Endodermal cell (in vitro differentiated cells): ENCODE measurements around the gene GLB1L. TPM values are rescaled to one million over a fixed set of nuclear protein-coding genes. Genes with fewer than 3 reads are reported as not detected.

Experiments used
- DNase-seq: peaks from one replicate; pipeline ENCODE4 v3.0.0-alpha.2; 2017
- H3K27ac ChIP-seq: 2 replicates; pipeline ENCODE4 v1.5.1; 2013; ENCODE audit warnings: mild to moderate bottlenecking, low read depth, low read length, moderate library complexity
- H3K27me3 ChIP-seq: 2 replicates; pipeline ENCODE4 v1.6.1; 2013; ENCODE audit warnings: mild to moderate bottlenecking, low read length, moderate library complexity; ENCODE audit not compliant: insufficient read depth, control insufficient read depth, poor library complexity, severe bottlenecking
- H3K36me3 ChIP-seq: 2 replicates; pipeline ENCODE4 v1.7.0; 2013; ENCODE audit warnings: mild to moderate bottlenecking, low read length, moderate library complexity; ENCODE audit not compliant: control insufficient read depth, insufficient read depth
- H3K4me1 ChIP-seq: one replicate; pipeline ENCODE4 v1.7.0; 2013; ENCODE audit warnings: low read length; ENCODE audit not compliant: control insufficient read depth, insufficient read depth
- H3K4me3 ChIP-seq: 2 replicates; pipeline ENCODE4 v1.5.1; 2013; ENCODE audit warnings: mild to moderate bottlenecking, low read length, moderate library complexity
- H3K9ac ChIP-seq: 2 replicates; pipeline ENCODE4 v1.6.1; 2013; ENCODE audit warnings: mild to moderate bottlenecking, low read length, moderate library complexity; ENCODE audit not compliant: poor library complexity, severe bottlenecking; ENCODE audit errors: extremely low read depth
- H3K9me3 ChIP-seq: 2 replicates; pipeline ENCODE4 v1.6.1; 2013; ENCODE audit warnings: mild to moderate bottlenecking, low read length, moderate library complexity; ENCODE audit not compliant: control insufficient read depth
- H3K27ac Mint-ChIP-seq: 2 replicates; pipeline ENCODE4 v1.8.0; 2020; ENCODE audit warnings: mixed read lengths
- H3K27me3 Mint-ChIP-seq: 2 replicates; pipeline ENCODE4 v1.8.0; 2021; ENCODE audit warnings: mild to moderate bottlenecking, mixed read lengths; ENCODE audit not compliant: insufficient read depth
- H3K36me3 Mint-ChIP-seq: 2 replicates; pipeline ENCODE4 v1.8.0; 2020; ENCODE audit warnings: low read depth, mixed read lengths
- H3K4me1 Mint-ChIP-seq: 2 replicates; pipeline ENCODE4 v1.8.0; 2020; ENCODE audit warnings: mixed read lengths
- H3K4me3 Mint-ChIP-seq: 2 replicates; pipeline ENCODE4 v1.8.0; 2020; ENCODE audit warnings: mild to moderate bottlenecking, moderate library complexity, mixed read lengths
- H3K9me3 Mint-ChIP-seq: 2 replicates; pipeline ENCODE4 v1.8.0; 2020; ENCODE audit warnings: mild to moderate bottlenecking, mixed read lengths
- CTCF ChIP-seq: fragments of 200-600 bp; sonication (generic); conservative IDR thresholded peaks from 2 replicates; pipeline ENCODE4 v1.5.0; 2021; ENCODE audit warnings: antibody characterized with exemption, mild to moderate bottlenecking
- WGBS, 2 experiments: methylation state at CpG; one replicate each; pipeline versions ENCODE4 v1.1.5 to v1.1.7; 2013; ENCODE audit warnings: missing lambda C conversion rate in 2 of 2, mixed read lengths in 1 of 2; ENCODE audit not compliant: insufficient coverage in 1 of 2, insufficient read length in 1 of 2; 5-methylcytosine and 5-hydroxymethylcytosine counted together
- total RNA-seq, 2 donors: library from RNA; stranded (reverse); fragmentation: NEBNext Ultra II Directional in 1 of 2; extraction: Animal tissue kit (Norgen Biotek cat#: 25700) in 1 of 2; gene quantifications; 2 replicates in 1 of 2; 3 replicates in 1 of 2; pipeline ENCODE4 v1.2.1, GENCODE V29; 2021

GLB1L gene
- total RNA-seq, 2 donors from 2014 or later = 9.7 to 13.8 TPM

- Histone ChIP-seq H3K27ac (no peak overlapping the region), H3K9ac (no peak overlapping the region), H3K4me1 (peaks cover 17% of the 10 kb centered on the region), H3K9me3 (no peaks in the 10 kb centered on the region), H3K27me3 (peaks cover 57% of the 10 kb centered on the region), H3K36me3 (peaks cover 5% of the 10 kb centered on the region), H3K4me3 (peak overlapping the region; percentile 73)
- peaks cover 26% of the 10 kb centered on the region for H3K4me1 Mint-ChIP-seq
- peak overlapping the region; percentile 51 for H3K4me3 Mint-ChIP-seq
- no peaks in the 10 kb centered on the region for H3K9me3 Mint-ChIP-seq
- peaks cover 64% of the 10 kb centered on the region for H3K27me3 Mint-ChIP-seq
- no peak for DNase-seq
- no peak overlapping the region for H3K27ac Mint-ChIP-seq
- WGBS, 2 experiments = 15 to 27% methylated on average over 9 of the region's 9 CpGs
- H3K36me3 Mint-ChIP-seq = peaks cover 5% of the 10 kb centered on the region
- TF ChIP-seq CTCF = no peak
Observed at GRCh38 chr2:219252570-219252899, 7.3 kb upstream of the GLB1L start.

- Histone ChIP-seq H3K9ac (no peak overlapping the region), H3K27me3 (peaks cover 57% of the 10 kb centered on the region), H3K27ac (no peak overlapping the region), H3K4me1 (peaks cover 17% of the 10 kb centered on the region), H3K9me3 (no peaks in the 10 kb centered on the region), H3K4me3 (no peak overlapping the region), H3K36me3 (peaks cover 10% of the 10 kb centered on the region)
- no peak for TF ChIP-seq CTCF
- Mint-ChIP-seq H3K4me3 (peak overlapping the region; percentile 51), H3K9me3 (no peaks in the 10 kb centered on the region), H3K27ac (no peak overlapping the region), H3K27me3 (peaks cover 60% of the 10 kb centered on the region), H3K36me3 (peaks cover 5% of the 10 kb centered on the region), H3K4me1 (peaks cover 26% of the 10 kb centered on the region)
- WGBS, 2 experiments = 67 to 71% methylated on average over 2 to 5 of the region's 5 CpGs
- no peak for DNase-seq
Observed at GRCh38 chr2:219252084-219252483, 6.8 kb upstream of the GLB1L start.

GRCh38 chr2:219251656-219252055 is 6.4 kb upstream of the GLB1L start:
- H3K9me3 ChIP-seq = no peaks in the 10 kb centered on the region
- peaks cover 14% of the 10 kb centered on the region for H3K36me3 ChIP-seq
- TF ChIP-seq CTCF = no peak
- H3K4me1 Mint-ChIP-seq = peaks cover 26% of the 10 kb centered on the region
- H3K27me3 ChIP-seq = peaks cover 53% of the 10 kb centered on the region
- H3K27ac ChIP-seq = no peak overlapping the region
- H3K4me3 Mint-ChIP-seq = no peak overlapping the region
- H3K27me3 Mint-ChIP-seq = peaks cover 56% of the 10 kb centered on the region
- no peak overlapping the region for H3K9ac ChIP-seq
- peaks cover 5% of the 10 kb centered on the region for H3K36me3 Mint-ChIP-seq
- no peak overlapping the region for H3K27ac Mint-ChIP-seq
- no peak for DNase-seq
- H3K9me3 Mint-ChIP-seq = no peaks in the 10 kb centered on the region
- peaks cover 17% of the 10 kb centered on the region for H3K4me1 ChIP-seq
- no peak overlapping the region for H3K4me3 ChIP-seq
- 88 to 94% methylated on average over 5 to 6 of the region's 6 CpGs for WGBS, 2 experiments
